ENCODE results near the gene AK5.

GRCh38 chr1:77412820-77413530 lies 131.2 kb downstream of the AK5 start:
- no peak for TF ChIP-seq GLIS3 (CRISPR knock-in tag; IDR thresholded peaks at IDR 0.05)
- TF ChIP-seq, protein P1, sequence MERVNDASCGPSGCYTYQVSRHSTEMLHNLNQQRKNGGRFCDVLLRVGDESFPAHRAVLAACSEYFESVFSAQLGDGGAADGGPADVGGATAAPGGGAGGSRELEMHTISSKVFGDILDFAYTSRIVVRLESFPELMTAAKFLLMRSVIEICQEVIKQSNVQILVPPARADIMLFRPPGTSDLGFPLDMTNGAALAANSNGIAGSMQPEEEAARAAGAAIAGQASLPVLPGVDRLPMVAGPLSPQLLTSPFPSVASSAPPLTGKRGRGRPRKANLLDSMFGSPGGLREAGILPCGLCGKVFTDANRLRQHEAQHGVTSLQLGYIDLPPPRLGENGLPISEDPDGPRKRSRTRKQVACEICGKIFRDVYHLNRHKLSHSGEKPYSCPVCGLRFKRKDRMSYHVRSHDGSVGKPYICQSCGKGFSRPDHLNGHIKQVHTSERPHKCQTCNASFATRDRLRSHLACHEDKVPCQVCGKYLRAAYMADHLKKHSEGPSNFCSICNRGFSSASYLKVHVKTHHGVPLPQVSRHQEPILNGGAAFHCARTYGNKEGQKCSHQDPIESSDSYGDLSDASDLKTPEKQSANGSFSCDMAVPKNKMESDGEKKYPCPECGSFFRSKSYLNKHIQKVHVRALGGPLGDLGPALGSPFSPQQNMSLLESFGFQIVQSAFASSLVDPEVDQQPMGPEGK (CRISPR knock-in tag; IDR thresholded peaks at IDR 0.05; ENCODE audit: borderline replicate concordance) = no peak
- TF ChIP-seq ZFP3 (CRISPR knock-in tag; IDR thresholded peaks at IDR 0.05) = no peak
- no peak for TF ChIP-seq SNAI2 (CRISPR knock-in tag; IDR thresholded peaks at IDR 0.05)
- no peak for TF ChIP-seq CSDC2 (CRISPR knock-in tag; IDR thresholded peaks at IDR 0.05)
- TF ChIP-seq RARB (CRISPR knock-in tag; IDR thresholded peaks at IDR 0.05) = no peak
- TF ChIP-seq, protein P2, sequence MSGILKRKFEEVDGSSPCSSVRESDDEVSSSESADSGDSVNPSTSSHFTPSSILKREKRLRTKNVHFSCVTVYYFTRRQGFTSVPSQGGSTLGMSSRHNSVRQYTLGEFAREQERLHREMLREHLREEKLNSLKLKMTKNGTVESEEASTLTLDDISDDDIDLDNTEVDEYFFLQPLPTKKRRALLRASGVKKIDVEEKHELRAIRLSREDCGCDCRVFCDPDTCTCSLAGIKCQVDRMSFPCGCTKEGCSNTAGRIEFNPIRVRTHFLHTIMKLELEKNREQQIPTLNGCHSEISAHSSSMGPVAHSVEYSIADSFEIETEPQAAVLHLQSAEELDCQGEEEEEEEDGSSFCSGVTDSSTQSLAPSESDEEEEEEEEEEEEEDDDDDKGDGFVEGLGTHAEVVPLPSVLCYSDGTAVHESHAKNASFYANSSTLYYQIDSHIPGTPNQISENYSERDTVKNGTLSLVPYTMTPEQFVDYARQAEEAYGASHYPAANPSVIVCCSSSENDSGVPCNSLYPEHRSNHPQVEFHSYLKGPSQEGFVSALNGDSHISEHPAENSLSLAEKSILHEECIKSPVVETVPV (CRISPR knock-in tag; IDR thresholded peaks at IDR 0.05) = no peak
- no peak for TF ChIP-seq OSR1 (CRISPR knock-in tag; IDR thresholded peaks at IDR 0.05)
- no peak for TF ChIP-seq ZNF70 (CRISPR knock-in tag; IDR thresholded peaks at IDR 0.05)
- TF ChIP-seq, protein P3, sequence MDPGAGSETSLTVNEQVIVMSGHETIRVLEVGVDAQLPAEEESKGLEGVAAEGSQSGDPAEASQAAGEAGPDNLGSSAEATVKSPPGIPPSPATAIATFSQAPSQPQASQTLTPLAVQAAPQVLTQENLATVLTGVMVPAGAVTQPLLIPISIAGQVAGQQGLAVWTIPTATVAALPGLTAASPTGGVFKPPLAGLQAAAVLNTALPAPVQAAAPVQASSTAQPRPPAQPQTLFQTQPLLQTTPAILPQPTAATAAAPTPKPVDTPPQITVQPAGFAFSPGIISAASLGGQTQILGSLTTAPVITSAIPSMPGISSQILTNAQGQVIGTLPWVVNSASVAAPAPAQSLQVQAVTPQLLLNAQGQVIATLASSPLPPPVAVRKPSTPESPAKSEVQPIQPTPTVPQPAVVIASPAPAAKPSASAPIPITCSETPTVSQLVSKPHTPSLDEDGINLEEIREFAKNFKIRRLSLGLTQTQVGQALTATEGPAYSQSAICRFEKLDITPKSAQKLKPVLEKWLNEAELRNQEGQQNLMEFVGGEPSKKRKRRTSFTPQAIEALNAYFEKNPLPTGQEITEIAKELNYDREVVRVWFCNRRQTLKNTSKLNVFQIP (CRISPR knock-in tag; IDR thresholded peaks at IDR 0.05; ENCODE audit: borderline replicate concordance, low read depth) = no peak

All from SK-N-SH treated with all-trans-retinoic acid at 6 μM for 48 hours (cell line).